ENCODE data around the gene TMEM271. TPM values are rescaled to one million over a fixed set of nuclear protein-coding genes. Genes with fewer than 3 reads are reported as not detected.
"Not testable (repeated sequence)": the region's sequence is repeated elsewhere in the genome, so short reads cannot be mapped to it uniquely, and the experiment has no call there.

TMEM271 gene
- total RNA-seq, 2 experiments from 2014 or later = not detected

DNA sequence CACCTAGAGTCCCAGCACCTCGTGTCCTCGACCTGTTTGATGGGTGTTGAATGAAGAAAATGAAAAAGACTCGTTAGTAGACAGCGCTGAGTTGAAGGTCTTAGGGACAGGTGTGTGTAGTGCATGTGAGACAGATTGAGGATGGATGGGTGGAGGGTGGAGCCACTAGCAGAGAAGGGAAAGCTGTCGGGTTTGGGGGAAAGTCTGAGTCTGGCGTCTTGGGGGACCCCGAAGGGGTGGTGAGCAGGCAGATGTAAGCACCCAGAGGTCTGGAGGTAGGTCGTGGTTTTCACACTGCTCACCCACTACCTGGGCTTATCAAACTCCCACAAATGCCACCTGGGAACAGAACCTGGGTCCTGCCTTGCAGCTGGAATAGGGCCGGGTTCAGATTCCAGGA is 16.0 kb downstream of the TMEM271 start:
- no peak overlapping the region for H3K4me3 Mint-ChIP-seq
- no peaks in the 10 kb centered on the region for H3K4me1 Mint-ChIP-seq (ENCODE audit: low read depth)
- H3K27ac Mint-ChIP-seq = no peak overlapping the region
- no peaks in the 10 kb centered on the region for H3K36me3 Mint-ChIP-seq
- intact Hi-C loops (cut with micrococcal nuclease) = no loop called here
- POLR2A ChIA-PET = no interaction called here
- CTCF ChIA-PET = no interaction called here
- H3K9me3 Mint-ChIP-seq = peaks cover 15% of the 10 kb centered on the region
- DNase-seq = no peak
- H3K27me3 Mint-ChIP-seq = no peaks in the 10 kb centered on the region

DNA sequence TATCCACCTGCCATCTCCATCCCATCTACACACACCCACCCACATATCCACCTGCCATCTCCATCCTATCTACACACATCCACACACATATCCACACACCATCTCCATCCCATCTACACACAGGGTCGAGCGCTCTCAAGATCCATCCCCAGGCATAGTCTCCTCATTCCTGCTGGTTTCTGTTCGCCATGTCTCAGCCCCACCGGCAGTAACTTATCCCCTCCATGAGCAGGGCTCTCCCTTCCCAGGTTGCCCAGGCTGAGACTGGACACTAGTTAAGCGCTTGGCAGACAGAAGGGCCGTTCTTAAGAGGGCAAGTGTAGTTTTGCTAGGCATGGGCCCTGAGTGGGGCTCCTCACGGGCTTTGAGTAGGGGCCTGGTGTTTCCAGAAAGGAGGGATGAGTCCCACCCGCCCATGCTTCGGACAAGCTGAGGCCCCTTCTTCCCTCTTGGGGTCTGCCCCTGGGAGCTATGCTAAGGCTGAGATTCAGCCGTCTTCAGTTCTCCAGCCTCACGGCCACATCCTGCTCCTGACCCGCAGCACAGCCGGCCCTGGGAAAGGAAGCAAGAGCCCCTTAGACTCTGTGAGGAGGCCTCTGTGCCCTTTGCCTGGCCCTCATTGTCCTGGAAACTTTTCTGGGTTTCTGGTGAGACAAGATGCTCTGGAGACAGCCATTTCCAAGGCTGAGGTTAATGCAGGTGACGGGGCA is 20.4 kb downstream of the TMEM271 start:
- H3K9me3 Mint-ChIP-seq = peaks cover 15% of the 10 kb centered on the region
- ChIA-PET POLR2A (no interaction called here), CTCF (no interaction called here)
- H3K27me3 Mint-ChIP-seq = no peaks in the 10 kb centered on the region
- intact Hi-C loops (cut with micrococcal nuclease) = no loop called here
- H3K4me3 Mint-ChIP-seq = no peak overlapping the region
- H3K27ac Mint-ChIP-seq = no peak overlapping the region
- H3K4me1 Mint-ChIP-seq (ENCODE audit: low read depth) = no peaks in the 10 kb centered on the region
- peaks cover 3% of the 10 kb centered on the region for H3K36me3 Mint-ChIP-seq
- no peak for DNase-seq

DNA sequence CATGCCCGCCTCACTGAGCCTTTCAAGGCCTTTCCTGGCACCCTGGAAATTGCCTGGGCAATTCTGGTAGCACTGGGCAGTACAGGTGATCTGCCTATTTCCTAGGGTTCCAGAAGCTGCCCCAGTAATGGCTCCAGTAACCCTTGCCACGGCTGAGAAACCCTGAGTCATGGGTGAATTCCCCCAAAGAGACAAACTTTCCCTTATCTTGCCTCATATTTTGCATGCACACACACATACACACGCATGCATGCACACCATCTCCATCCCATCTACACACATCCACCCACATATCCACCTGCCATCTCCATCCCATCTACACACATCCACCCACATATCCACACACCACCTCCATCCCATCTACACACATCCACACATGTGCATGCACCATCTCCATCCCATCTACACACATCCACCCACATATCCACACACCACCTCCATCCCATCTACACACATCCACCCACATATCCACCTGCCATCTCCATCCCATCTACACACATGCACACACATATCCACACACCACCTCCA is 21.2 kb downstream of the TMEM271 start:
- H3K27ac Mint-ChIP-seq; CTCF ChIA-PET; POLR2A ChIA-PET; DNase-seq; H3K36me3 Mint-ChIP-seq; H3K4me1 Mint-ChIP-seq (ENCODE audit: low read depth); H3K27me3 Mint-ChIP-seq; intact Hi-C loops (cut with micrococcal nuclease); H3K4me3 Mint-ChIP-seq: not testable (repeated sequence)
- peaks cover 17% of the 10 kb centered on the region for H3K9me3 Mint-ChIP-seq

DNA sequence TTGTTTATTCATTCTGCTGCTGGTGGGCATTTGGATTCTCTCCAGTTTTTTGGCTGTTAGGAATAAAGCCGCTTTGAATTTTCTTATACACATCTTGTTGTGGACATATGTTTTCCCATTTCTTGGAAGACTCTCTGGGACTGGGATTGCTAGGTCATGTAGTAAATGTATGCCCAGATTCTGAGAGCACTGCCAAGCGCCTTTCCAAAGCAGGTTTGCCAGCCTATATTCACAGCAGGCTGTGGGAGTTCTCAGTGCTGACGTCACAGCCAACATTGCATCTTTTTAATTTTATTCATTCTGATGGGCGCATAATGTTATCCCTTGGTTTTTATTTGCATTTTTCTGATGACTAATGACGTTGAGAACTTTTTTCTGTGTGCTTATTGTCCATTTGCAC is 24.1 kb downstream of the TMEM271 start:
- H3K36me3 Mint-ChIP-seq = peaks cover 5% of the 10 kb centered on the region
- no peak overlapping the region for H3K4me3 Mint-ChIP-seq
- H3K4me1 Mint-ChIP-seq (ENCODE audit: low read depth) = no peaks in the 10 kb centered on the region
- no peak for DNase-seq
- H3K9me3 Mint-ChIP-seq = peaks cover 13% of the 10 kb centered on the region
- CTCF ChIA-PET = no interaction called here
- H3K27me3 Mint-ChIP-seq = no peaks in the 10 kb centered on the region
- intact Hi-C loops (cut with micrococcal nuclease) = no loop called here
- no peak overlapping the region for H3K27ac Mint-ChIP-seq
- POLR2A ChIA-PET = no interaction called here

DNA sequence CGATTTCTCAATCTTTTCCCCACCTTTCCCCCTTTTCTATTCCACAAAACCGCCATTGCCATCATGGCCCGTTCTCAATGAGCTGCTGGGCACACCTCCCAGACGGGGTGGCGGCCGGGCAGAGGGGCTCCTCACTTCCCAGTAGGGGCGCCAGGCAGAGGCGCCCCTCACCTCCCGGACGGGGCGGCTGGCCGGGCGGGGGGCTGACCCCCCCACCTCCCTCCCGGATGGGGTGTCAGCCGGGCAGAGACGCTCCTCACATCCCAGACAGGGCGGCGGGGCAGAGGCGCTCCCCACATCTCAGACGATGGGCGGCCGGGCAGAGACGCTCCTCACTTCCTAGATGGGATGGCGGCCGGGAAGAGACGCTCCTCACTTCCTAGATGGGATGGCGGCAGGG is 25.8 kb downstream of the TMEM271 start:
- intact Hi-C loops (cut with micrococcal nuclease) = not testable (repeated sequence)

DNA sequence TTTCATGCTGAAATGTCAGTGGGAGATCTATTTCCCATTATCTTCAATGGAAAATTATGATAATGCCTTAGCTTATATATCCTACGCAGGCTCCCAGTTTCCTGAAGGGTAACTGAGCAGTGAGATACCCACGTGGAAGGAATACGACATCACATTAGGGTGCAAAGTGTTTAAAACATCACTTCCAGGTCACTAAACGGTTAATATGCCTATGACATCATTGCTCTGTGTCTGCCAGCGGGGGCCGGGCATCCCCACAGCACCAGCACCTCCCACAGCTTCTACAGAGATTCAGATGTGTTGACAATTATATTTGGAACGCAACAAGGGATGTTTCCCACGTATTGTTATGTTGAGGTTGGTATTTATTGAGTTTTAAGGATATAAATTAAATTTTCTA is 27.1 kb downstream of the TMEM271 start:
- DNase-seq = no peak
- H3K9me3 Mint-ChIP-seq = peaks cover 17% of the 10 kb centered on the region
- ChIA-PET CTCF (no interaction called here), POLR2A (no interaction called here)
- no peak overlapping the region for H3K4me3 Mint-ChIP-seq
- peaks cover 1% of the 10 kb centered on the region for H3K27me3 Mint-ChIP-seq
- intact Hi-C loops (cut with micrococcal nuclease) = no loop called here
- H3K36me3 Mint-ChIP-seq = peaks cover 5% of the 10 kb centered on the region
- no peak overlapping the region for H3K27ac Mint-ChIP-seq
- no peaks in the 10 kb centered on the region for H3K4me1 Mint-ChIP-seq (ENCODE audit: low read depth)

More for the DNA sequence above, 25.8 kb downstream of the TMEM271 start:
- DNase-seq; H3K27ac Mint-ChIP-seq; H3K4me3 Mint-ChIP-seq; POLR2A ChIA-PET; H3K27me3 Mint-ChIP-seq; H3K36me3 Mint-ChIP-seq; H3K4me1 Mint-ChIP-seq (ENCODE audit: low read depth); CTCF ChIA-PET: not testable (repeated sequence)
- H3K9me3 Mint-ChIP-seq = peaks cover 13% of the 10 kb centered on the region

DNA sequence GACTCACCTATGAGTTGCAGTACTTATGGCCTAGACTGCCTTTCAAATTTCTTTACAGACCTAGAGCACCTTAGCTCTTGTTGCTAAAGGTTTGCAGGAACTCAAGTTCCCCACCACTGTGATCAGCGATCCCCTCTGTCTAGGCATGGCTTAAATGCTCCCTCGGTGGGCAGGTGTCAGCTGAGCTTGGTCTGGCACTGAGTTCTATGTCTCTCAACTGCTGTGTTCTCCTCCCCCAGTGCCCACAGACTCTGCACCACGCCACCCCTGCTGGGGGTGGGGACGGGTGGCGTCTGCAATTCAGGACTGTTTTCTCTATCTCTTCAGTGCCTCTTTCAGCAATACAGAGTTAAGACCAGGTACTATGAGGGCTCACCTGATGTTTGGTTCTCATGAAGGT is 30.5 kb downstream of the TMEM271 start:
- Mint-ChIP-seq H3K9me3 (peaks cover 13% of the 10 kb centered on the region), H3K36me3 (peaks cover 2% of the 10 kb centered on the region), H3K4me1 (ENCODE audit: low read depth) (no peaks in the 10 kb centered on the region), H3K4me3 (no peak overlapping the region), H3K27me3 (peaks cover 1% of the 10 kb centered on the region), H3K27ac (no peak overlapping the region)
- CTCF ChIA-PET = no interaction called here
- intact Hi-C loops (cut with micrococcal nuclease) = no loop called here
- POLR2A ChIA-PET = no interaction called here
- DNase-seq = no peak

DNA sequence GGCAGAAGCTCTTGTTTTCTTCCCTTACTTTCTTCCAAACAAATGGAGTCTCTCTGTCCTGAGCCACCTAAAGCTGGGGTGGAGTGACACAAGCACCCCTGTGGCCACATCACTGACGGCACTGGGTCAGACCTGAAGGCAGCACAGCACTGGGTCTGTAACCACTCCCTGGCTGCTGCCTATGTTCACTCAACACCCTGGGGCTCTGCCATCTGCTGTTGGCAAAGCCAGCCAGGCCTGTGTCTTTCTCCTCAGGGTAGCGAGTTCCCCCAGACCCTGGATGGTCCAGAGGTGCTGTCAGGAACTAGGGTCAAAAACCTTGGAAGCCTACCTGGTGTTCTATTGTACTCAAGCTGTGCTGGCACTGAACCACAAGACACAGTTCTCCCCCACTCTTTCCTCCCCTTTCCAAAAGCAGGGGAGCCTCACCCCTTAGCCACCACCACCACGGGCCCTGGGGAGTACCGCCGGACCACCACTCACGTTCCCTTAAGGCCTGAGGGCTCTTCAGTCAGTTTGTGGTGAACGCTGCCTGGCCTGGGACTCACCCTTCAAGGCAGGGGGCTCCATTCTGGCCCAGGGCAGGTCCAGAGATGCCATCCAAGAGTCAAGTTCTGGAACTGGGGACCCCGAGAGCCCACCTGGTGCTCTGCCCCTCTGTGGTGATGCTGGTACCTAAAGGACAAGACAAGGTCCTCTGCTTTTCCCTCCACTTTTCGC is 31.5 kb downstream of the TMEM271 start:
- peaks cover 2% of the 10 kb centered on the region for H3K36me3 Mint-ChIP-seq
- no peak overlapping the region for H3K27ac Mint-ChIP-seq
- ChIA-PET POLR2A (no interaction called here), CTCF (no interaction called here)
- DNase-seq = no peak
- peaks cover 11% of the 10 kb centered on the region for H3K9me3 Mint-ChIP-seq
- intact Hi-C loops (cut with micrococcal nuclease) = no loop called here
- H3K4me1 Mint-ChIP-seq (ENCODE audit: low read depth) = no peaks in the 10 kb centered on the region
- H3K27me3 Mint-ChIP-seq = peaks cover 1% of the 10 kb centered on the region
- no peak overlapping the region for H3K4me3 Mint-ChIP-seq

DNA sequence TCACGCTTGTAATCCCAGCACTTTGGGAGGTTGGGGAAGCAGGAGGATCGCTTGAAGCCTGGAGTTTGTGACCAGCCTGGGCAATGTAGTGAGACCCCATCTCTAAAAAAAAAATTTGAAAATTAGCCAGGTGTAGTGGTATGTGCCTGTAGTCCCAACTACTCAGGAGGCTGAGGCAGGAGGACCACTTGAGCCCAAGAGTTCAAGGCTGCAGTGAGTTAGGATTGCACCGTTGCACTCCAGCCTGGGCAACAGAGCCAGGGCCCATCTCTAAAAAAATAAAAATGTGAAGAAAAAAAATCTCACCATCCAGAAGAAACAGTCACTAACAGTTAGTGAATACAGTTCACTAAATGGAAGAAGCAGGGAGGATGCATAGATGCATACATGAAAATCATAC is 34.8 kb downstream of the TMEM271 start:
- intact Hi-C loops (cut with micrococcal nuclease) = no loop called here
- peaks cover 15% of the 10 kb centered on the region for H3K9me3 Mint-ChIP-seq

DNA sequence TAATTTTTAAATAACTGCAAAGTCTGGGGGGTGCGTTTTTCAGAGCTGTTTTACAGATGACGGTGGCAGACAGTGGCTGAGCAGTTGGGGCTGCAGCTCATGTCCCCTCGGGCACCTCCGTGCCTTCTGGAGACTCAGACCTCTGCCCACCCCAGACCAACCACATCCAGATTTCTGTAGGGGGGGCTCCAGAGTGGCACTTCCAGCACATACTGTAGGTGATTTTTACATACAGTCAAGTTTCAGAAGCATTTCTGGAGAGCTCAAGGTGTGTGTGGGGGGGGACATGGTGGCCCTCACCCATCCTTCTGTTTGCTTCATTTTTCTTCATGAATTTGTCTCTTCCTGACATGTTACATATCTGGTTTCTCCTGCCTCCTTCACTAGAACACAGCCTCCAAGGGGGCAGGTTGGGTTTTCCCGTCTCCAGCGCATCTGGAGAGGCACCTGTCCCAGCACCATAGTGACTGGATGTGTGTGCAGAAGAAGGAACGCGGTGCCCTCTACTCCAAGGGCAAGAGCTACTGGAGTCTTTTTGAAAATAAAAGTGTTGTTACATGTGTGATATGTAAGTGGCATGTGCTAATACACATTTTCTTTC is 37.5 kb downstream of the TMEM271 start:
- Mint-ChIP-seq H3K27ac (no peak overlapping the region), H3K36me3 (peaks cover 41% of the 10 kb centered on the region), H3K27me3 (no peaks in the 10 kb centered on the region), H3K4me1 (ENCODE audit: low read depth) (no peaks in the 10 kb centered on the region), H3K4me3 (no peak overlapping the region), H3K9me3 (peaks cover 8% of the 10 kb centered on the region)
- no peak for DNase-seq
- CTCF ChIA-PET = no interaction called here
- POLR2A ChIA-PET = no interaction called here
- intact Hi-C loops (cut with micrococcal nuclease) = no loop called here

More for the DNA sequence above, 34.8 kb downstream of the TMEM271 start:
- DNase-seq = no peak
- Mint-ChIP-seq H3K4me3 (no peak overlapping the region), H3K4me1 (ENCODE audit: low read depth) (no peaks in the 10 kb centered on the region), H3K36me3 (peaks cover 20% of the 10 kb centered on the region), H3K27ac (no peak overlapping the region), H3K27me3 (no peaks in the 10 kb centered on the region)
- ChIA-PET POLR2A (no interaction called here), CTCF (no interaction called here)

DNA sequence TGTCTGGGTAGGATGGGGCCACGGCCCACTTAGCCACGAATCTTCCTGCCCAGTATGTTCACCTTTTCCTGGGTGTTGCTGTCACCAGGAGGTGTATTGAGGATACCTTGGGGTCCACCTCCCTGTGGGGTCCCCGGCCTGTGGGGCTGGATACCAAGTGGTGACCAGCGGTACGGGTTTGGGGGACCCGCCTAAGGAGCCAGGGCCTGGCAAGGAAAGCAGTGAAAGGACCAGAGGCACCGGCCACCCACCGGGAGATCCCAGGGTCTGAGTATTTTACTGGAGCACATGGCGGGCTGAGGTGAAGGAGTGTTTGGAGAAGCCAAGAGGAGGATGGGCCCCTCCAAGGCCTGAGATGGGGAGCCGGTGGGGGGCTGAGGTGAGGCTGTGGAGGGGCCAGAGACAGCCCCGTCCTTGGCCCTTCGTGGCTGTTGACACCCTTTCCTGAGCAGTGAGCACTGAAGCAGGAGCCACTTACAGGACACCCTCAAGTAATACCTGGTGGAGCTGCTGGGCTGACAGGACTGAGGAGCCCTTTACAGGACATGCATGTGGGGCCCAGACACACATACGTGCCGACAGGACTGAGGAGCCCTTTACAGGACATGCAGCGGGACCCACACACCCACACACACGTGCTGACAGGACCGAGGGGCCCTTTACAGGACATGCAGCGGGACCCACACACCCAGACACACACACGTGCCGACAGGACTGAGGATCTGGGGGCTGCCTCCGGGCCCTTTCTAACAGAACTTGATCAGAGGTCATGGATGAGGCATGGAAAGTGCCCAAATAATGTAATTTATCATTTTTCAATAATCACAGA is 38.4 kb downstream of the TMEM271 start:
- intact Hi-C loops (cut with micrococcal nuclease) = no loop called here
- Mint-ChIP-seq H3K36me3 (peaks cover 48% of the 10 kb centered on the region), H3K9me3 (peaks cover 7% of the 10 kb centered on the region), H3K27ac (no peak overlapping the region), H3K27me3 (no peaks in the 10 kb centered on the region), H3K4me1 (ENCODE audit: low read depth) (no peaks in the 10 kb centered on the region), H3K4me3 (no peak overlapping the region)
- POLR2A ChIA-PET = no interaction called here
- DNase-seq = no peak
- CTCF ChIA-PET = no interaction called here

DNA sequence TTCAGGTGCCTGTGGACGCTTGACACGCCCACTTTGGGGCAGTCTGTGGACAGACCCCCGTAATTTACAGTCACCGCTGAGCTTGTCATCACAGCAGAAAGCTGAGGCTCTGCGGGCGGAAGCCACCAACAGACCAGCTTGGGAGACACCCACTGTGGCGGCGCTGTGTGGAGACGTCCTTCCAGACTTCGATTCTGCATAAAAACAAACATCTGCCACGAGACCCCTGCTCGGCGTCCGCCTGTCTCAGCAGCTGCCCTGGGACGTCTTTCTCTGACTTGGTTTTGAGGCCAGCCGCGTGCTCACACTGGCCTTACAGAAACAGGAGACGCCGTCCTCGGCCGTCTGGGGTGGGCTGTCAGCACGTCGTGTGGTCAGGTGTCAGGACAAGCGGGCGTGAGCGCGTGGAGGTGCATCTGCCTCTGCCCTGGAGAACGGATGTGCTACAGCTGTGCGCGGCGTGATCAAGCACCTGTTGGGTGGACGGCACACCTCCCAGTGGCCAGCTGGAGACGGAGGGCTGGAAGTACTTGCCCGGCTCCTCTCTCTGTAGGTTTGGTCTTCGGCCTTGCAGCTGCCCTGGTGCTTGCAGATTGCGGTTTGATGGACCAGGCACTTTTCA is 39.6 kb downstream of the TMEM271 start:
- ChIA-PET CTCF (no interaction called here), POLR2A (no interaction called here)
- DNase-seq = no peak
- H3K4me1 Mint-ChIP-seq (ENCODE audit: low read depth) = no peaks in the 10 kb centered on the region
- no peaks in the 10 kb centered on the region for H3K27me3 Mint-ChIP-seq
- H3K9me3 Mint-ChIP-seq = peaks cover 7% of the 10 kb centered on the region
- intact Hi-C loops (cut with micrococcal nuclease) = no loop called here
- no peak overlapping the region for H3K4me3 Mint-ChIP-seq
- no peak overlapping the region for H3K27ac Mint-ChIP-seq
- H3K36me3 Mint-ChIP-seq = peaks cover 59% of the 10 kb centered on the region

Data from activated CD4-positive, alpha-beta memory T cell treated with anti-CD3 and anti-CD28 coated beads for 36 hours (primary cell).